Mesendoderm (in vitro differentiated cells): ENCODE results near the gene EFCAB6.

ENCODE experiments used
- DNase-seq: peaks from one replicate; pipeline ENCODE4 v3.0.0; 2013
- H2AK5ac ChIP-seq: 2 replicates; pipeline ENCODE4 v1.6.1; 2013; ENCODE audit warnings: low read length, inconsistent platforms
- H2BK120ac ChIP-seq: 2 replicates; pipeline ENCODE4 v1.6.1; 2013; ENCODE audit warnings: low read depth, mild to moderate bottlenecking, low read length, moderate library complexity, mixed read lengths
- H2BK15ac ChIP-seq: replicated peaks from 2 replicates; pipeline ENCODE4 v1.6.1; 2013; ENCODE audit warnings: low read depth, mild to moderate bottlenecking, moderate library complexity
- H2BK5ac ChIP-seq: 2 replicates; pipeline ENCODE4 v1.6.1; 2013; ENCODE audit warnings: low read length, inconsistent platforms
- H3K18ac ChIP-seq: 2 replicates; pipeline ENCODE4 v1.6.1; 2013; ENCODE audit warnings: mild to moderate bottlenecking, low read length, mixed read lengths
- H3K23ac ChIP-seq: one replicate; pipeline ENCODE4 v1.6.1; 2013; ENCODE audit warnings: low read length
- H3K27ac ChIP-seq: 2 replicates; pipeline ENCODE4 v1.5.1; 2013; ENCODE audit warnings: low read depth, mild to moderate bottlenecking, inconsistent platforms, low read length, moderate library complexity
- H3K27me3 ChIP-seq: 2 replicates; pipeline ENCODE4 v1.6.1; 2013; ENCODE audit warnings: low read length, control low read depth, mild to moderate bottlenecking, inconsistent platforms; ENCODE audit not compliant: insufficient read depth, poor library complexity
- H3K36me3 ChIP-seq: 2 replicates; pipeline ENCODE4 v1.6.1; 2013; ENCODE audit warnings: low read length, inconsistent platforms; ENCODE audit not compliant: control insufficient read depth, insufficient read depth
- H3K4ac ChIP-seq: one replicate; pipeline ENCODE4 v1.6.1; 2013; ENCODE audit warnings: low read depth, mild to moderate bottlenecking, low read length, moderate library complexity
- H3K4me1 ChIP-seq: 2 replicates; pipeline ENCODE4 v1.6.1; 2013; ENCODE audit warnings: low read depth, low read length, inconsistent platforms; ENCODE audit not compliant: control insufficient read depth
- H3K4me2 ChIP-seq: 2 replicates; pipeline ENCODE4 v1.6.1; 2013; ENCODE audit warnings: low read length
- H3K4me3 ChIP-seq: 2 replicates; pipeline ENCODE4 v1.5.1; 2013; ENCODE audit warnings: mild to moderate bottlenecking, low read length
- H3K56ac ChIP-seq: one replicate; pipeline ENCODE4 v1.6.1; 2013; ENCODE audit warnings: low read length
- H3K79me1 ChIP-seq: 2 replicates; pipeline ENCODE4 v1.6.1; 2013; ENCODE audit warnings: low read length, inconsistent platforms
- H3K79me2 ChIP-seq: 2 replicates; pipeline ENCODE4 v1.6.1; 2013; ENCODE audit warnings: mild to moderate bottlenecking, low read length; ENCODE audit not compliant: control insufficient read depth, insufficient read depth
- H3K9ac ChIP-seq: 2 replicates; pipeline ENCODE4 v1.6.1; 2013; ENCODE audit warnings: low read length, inconsistent platforms
- H4K5ac ChIP-seq: one replicate; pipeline ENCODE4 v1.6.1; 2013; ENCODE audit warnings: low read length
- H4K8ac ChIP-seq: one replicate; pipeline ENCODE4 v1.6.1; 2013; ENCODE audit warnings: low read depth, mild to moderate bottlenecking, control low read depth, low read length, moderate library complexity
- WGBS: extraction: QIAGEN DNeasy Blood & Tissue Kit; methylation state at CpG from one replicate; pipeline ENCODE4 v1.1.7; 2013; ENCODE audit warnings: low lambda C conversion rate, missing lambda C conversion rate; ENCODE audit not compliant: insufficient coverage; ENCODE audit errors: extremely low coverage; 5-methylcytosine and 5-hydroxymethylcytosine counted together

Gene EFCAB6

GRCh38 chr22:43555561-43556515 is 256.3 kb downstream of the EFCAB6 start:
- no CpG with 5 or more reads among the region's 11 CpGs for whole genome bisulfite sequencing
- H4K8ac ChIP-seq, result no peak overlapping the region
- H3K36me3 ChIP-seq, result no peaks in the 10 kb centered on the region
- H2BK15ac ChIP-seq, result no peak overlapping the region
- no peak overlapping the region for H3K4me3 ChIP-seq
- DNase-seq, result no peak
- H3K23ac ChIP-seq, result no peak overlapping the region
- no peaks in the 10 kb centered on the region for H3K79me1 ChIP-seq
- H3K27ac ChIP-seq, result no peak overlapping the region
- H4K5ac ChIP-seq, result no peak overlapping the region
- H3K18ac ChIP-seq, result no peak overlapping the region
- H2BK5ac ChIP-seq, result no peak overlapping the region
- no peak overlapping the region for H3K4me2 ChIP-seq
- no peak overlapping the region for H3K9ac ChIP-seq
- no peaks in the 10 kb centered on the region for H3K4me1 ChIP-seq
- H3K27me3 ChIP-seq, result no peaks in the 10 kb centered on the region
- no peak overlapping the region for H3K56ac ChIP-seq
- H3K4ac ChIP-seq, result no peak overlapping the region
- H2BK120ac ChIP-seq, result no peak overlapping the region
- no peak overlapping the region for H2AK5ac ChIP-seq
- no peaks in the 10 kb centered on the region for H3K79me2 ChIP-seq

GRCh38 chr22:43554694-43555365 is 257.3 kb downstream of the EFCAB6 start:
- H3K27ac ChIP-seq, result no peak overlapping the region
- H4K8ac ChIP-seq, result no peak overlapping the region
- H3K56ac ChIP-seq, result no peak overlapping the region
- H3K4me2 ChIP-seq, result no peak overlapping the region
- H3K4ac ChIP-seq, result no peak overlapping the region
- no peak overlapping the region for H3K18ac ChIP-seq
- no peak overlapping the region for H2BK5ac ChIP-seq
- H3K4me3 ChIP-seq, result no peak overlapping the region
- no peak overlapping the region for H2BK120ac ChIP-seq
- WGBS, result no CpG with 5 or more reads among the region's 17 CpGs
- no peaks in the 10 kb centered on the region for H3K4me1 ChIP-seq
- no peak overlapping the region for H4K5ac ChIP-seq
- H3K79me1 ChIP-seq, result no peaks in the 10 kb centered on the region
- H2BK15ac ChIP-seq, result no peak overlapping the region
- no peak overlapping the region for H2AK5ac ChIP-seq
- no peak for DNase-seq
- no peaks in the 10 kb centered on the region for H3K79me2 ChIP-seq
- no peaks in the 10 kb centered on the region for H3K27me3 ChIP-seq
- no peak overlapping the region for H3K23ac ChIP-seq
- H3K36me3 ChIP-seq, result no peaks in the 10 kb centered on the region
- H3K9ac ChIP-seq, result no peak overlapping the region

GRCh38 chr22:43554259-43554636 is 257.9 kb downstream of the EFCAB6 start:
- Histone ChIP-seq H2BK15ac (no peak overlapping the region), H4K8ac (no peak overlapping the region), H3K27me3 (no peaks in the 10 kb centered on the region), H2BK120ac (no peak overlapping the region), H2AK5ac (no peak overlapping the region), H3K4ac (no peak overlapping the region), H3K4me1 (no peaks in the 10 kb centered on the region), H3K4me2 (no peak overlapping the region), H3K9ac (no peak overlapping the region), H3K23ac (no peak overlapping the region), H3K27ac (no peak overlapping the region), H3K36me3 (no peaks in the 10 kb centered on the region), H4K5ac (no peak overlapping the region), H3K79me2 (no peaks in the 10 kb centered on the region), H3K4me3 (no peak overlapping the region), H3K18ac (no peak overlapping the region), H3K56ac (no peak overlapping the region), H2BK5ac (no peak overlapping the region), H3K79me1 (no peaks in the 10 kb centered on the region)
- WGBS, result no CpG with 5 or more reads among the region's 6 CpGs
- no peak for DNase-seq

- no peak overlapping the region for H3K18ac ChIP-seq
- no CpG with 5 or more reads among the region's 16 CpGs for WGBS
These were observed 258.4 kb downstream of the EFCAB6 start for GRCh38 chr22:43553451-43554258.

GRCh38 chr22:43550672-43551071 is 261.4 kb downstream of the EFCAB6 start:
- H3K23ac ChIP-seq, result no peak overlapping the region
- no peak for DNase-seq
- H2BK15ac ChIP-seq, result no peak overlapping the region
- no peak overlapping the region for H3K4me3 ChIP-seq
- no peak overlapping the region for H3K9ac ChIP-seq
- no peak overlapping the region for H3K18ac ChIP-seq
- no peak overlapping the region for H4K8ac ChIP-seq
- no peak overlapping the region for H2AK5ac ChIP-seq
- no peaks in the 10 kb centered on the region for H3K36me3 ChIP-seq
- H3K56ac ChIP-seq, result no peak overlapping the region
- H3K4me2 ChIP-seq, result no peak overlapping the region
- no peaks in the 10 kb centered on the region for H3K79me1 ChIP-seq
- H3K4me1 ChIP-seq, result no peaks in the 10 kb centered on the region
- no peaks in the 10 kb centered on the region for H3K79me2 ChIP-seq
- no peak overlapping the region for H4K5ac ChIP-seq
- H2BK120ac ChIP-seq, result no peak overlapping the region
- no peaks in the 10 kb centered on the region for H3K27me3 ChIP-seq
- no peak overlapping the region for H3K4ac ChIP-seq
- no peak overlapping the region for H3K27ac ChIP-seq
- no peak overlapping the region for H2BK5ac ChIP-seq
- WGBS, result no CpG with 5 or more reads among the region's 6 CpGs

More at GRCh38 chr22:43553451-43554258, 258.4 kb downstream of the EFCAB6 start:
- Histone ChIP-seq H3K56ac (no peak overlapping the region), H2AK5ac (no peak overlapping the region), H3K4me2 (no peak overlapping the region), H3K4me1 (no peaks in the 10 kb centered on the region), H3K4me3 (no peak overlapping the region), H3K23ac (no peak overlapping the region), H4K5ac (no peak overlapping the region), H3K9ac (no peak overlapping the region), H4K8ac (no peak overlapping the region), H3K79me2 (no peaks in the 10 kb centered on the region), H2BK5ac (no peak overlapping the region), H3K27me3 (no peaks in the 10 kb centered on the region), H3K4ac (no peak overlapping the region), H3K79me1 (no peaks in the 10 kb centered on the region), H2BK120ac (no peak overlapping the region), H3K36me3 (no peaks in the 10 kb centered on the region), H3K27ac (no peak overlapping the region), H2BK15ac (no peak overlapping the region)
- DNase-seq, result no peak
